Measurements from ENCODE around the gene POLA2.

The POLA2 gene, protein sequence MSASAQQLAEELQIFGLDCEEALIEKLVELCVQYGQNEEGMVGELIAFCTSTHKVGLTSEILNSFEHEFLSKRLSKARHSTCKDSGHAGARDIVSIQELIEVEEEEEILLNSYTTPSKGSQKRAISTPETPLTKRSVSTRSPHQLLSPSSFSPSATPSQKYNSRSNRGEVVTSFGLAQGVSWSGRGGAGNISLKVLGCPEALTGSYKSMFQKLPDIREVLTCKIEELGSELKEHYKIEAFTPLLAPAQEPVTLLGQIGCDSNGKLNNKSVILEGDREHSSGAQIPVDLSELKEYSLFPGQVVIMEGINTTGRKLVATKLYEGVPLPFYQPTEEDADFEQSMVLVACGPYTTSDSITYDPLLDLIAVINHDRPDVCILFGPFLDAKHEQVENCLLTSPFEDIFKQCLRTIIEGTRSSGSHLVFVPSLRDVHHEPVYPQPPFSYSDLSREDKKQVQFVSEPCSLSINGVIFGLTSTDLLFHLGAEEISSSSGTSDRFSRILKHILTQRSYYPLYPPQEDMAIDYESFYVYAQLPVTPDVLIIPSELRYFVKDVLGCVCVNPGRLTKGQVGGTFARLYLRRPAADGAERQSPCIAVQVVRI

DNA sequence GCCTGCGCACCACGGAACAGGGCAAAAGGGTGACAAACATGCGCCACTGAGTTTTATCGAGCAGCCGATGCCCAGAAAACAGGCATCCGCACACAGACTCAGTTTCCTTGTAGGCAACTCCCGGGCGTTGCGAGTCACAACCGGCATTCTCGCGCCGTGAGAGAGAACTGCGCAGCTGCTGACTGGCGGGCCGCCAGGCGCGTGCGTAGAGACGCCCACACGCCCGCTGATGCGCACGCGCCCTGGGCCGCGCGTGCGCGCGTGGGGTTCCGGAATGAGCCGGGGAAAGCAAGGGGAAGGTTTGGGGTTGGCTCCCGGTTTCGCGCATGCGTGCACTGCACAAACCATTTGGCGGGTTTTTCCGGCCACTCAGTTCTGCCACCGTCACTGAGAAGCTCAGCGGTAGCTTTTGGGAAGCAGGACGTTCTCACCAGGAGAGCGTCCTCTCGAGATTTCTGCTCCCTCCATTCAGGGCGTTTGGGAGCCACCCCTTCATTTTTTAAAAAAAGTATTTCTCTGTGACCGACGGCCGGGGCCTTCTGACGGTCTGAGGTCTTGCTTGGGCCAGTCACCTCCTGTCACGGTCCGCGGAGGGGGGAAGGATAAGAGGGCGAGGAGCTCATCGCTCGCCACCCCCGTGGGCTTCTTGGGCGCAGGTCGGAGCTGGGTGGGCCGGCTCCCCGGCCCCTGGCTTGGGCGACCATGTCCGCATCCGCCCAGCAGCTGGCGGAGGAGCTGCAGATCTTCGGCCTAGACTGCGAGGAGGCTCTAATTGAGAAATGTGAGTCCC lies at the start of gene POLA2:
Gene POLA2, plus strand, starts transcription at position 372 of the 790 bp plus-strand sequence. Its CDS starts 331 bp downstream, at position 703.
- Histone ChIP-seq H3K27ac (ENCODE audit: low read length) (peak within 1 kb of the TSS; percentile 41), H3K4me3 (ENCODE audit: low read length) (peak within 1 kb of the TSS; percentile 99), H3K4me1 (ENCODE audit: insufficient read depth, low read length) (peaks cover 3% of the 10 kb centered on the region; the same call in 1 of the 2 replicates), H3K36me3 (ENCODE audit: insufficient read depth, low read depth, low read length) (peaks cover 20% of the 10 kb centered on the region; the same call in 1 of the 2 replicates), H3K9ac (ENCODE audit: low read depth, low read length) (peak within 1 kb of the TSS; percentile 94), H3K9me3 (ENCODE audit: insufficient read depth, low read depth, low read length) (no peaks in the 10 kb centered on the region), H3K27me3 (ENCODE audit: insufficient read depth, low read length) (no peaks in the 10 kb centered on the region)

DNA sequence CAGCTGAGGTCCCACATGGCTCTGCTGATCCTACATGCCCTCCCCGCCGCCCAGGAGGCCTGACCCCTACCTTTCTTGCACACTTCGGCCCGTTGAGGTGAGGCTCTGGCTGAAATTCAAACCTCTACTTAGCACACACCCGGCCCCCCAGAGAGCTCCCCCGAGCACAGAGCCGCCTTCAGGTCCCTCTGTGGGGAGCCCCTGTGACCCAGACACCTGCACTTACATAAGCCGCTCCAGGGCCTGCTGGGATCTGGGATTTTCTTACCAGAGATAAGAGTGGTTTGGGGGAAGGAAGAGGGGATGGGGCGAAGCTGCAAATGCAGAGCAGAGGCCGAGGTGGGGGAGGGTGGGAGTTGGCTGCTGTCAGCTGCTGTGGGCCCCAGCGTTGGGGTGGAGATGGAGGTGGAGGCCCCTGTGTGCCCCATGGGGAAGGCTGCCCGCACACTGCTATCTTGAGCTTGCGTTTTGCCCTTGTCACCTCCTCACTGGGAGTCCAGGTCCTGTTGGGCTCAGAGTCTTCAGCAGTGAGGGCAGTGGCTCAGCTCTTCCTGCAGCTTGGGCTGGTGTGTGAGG lies 49.4 kb upstream of the POLA2 start:
- Histone ChIP-seq H3K27ac (ENCODE audit: low read length) (peak overlapping the region; percentile 99), H3K36me3 (ENCODE audit: insufficient read depth, low read depth, low read length) (peaks cover 41% of the 10 kb centered on the region), H3K4me1 (ENCODE audit: insufficient read depth, low read length) (peaks cover 22% of the 10 kb centered on the region; the same call in 1 of the 2 replicates), H3K27me3 (ENCODE audit: insufficient read depth, low read length) (no peaks in the 10 kb centered on the region), H3K9me3 (ENCODE audit: insufficient read depth, low read depth, low read length) (no peaks in the 10 kb centered on the region), H3K9ac (ENCODE audit: low read depth, low read length) (peak overlapping the region; percentile 70; the same call in 1 of the 2 replicates), H3K4me3 (ENCODE audit: low read length) (no peak overlapping the region; the same call in 1 of the 2 replicates)

DNA sequence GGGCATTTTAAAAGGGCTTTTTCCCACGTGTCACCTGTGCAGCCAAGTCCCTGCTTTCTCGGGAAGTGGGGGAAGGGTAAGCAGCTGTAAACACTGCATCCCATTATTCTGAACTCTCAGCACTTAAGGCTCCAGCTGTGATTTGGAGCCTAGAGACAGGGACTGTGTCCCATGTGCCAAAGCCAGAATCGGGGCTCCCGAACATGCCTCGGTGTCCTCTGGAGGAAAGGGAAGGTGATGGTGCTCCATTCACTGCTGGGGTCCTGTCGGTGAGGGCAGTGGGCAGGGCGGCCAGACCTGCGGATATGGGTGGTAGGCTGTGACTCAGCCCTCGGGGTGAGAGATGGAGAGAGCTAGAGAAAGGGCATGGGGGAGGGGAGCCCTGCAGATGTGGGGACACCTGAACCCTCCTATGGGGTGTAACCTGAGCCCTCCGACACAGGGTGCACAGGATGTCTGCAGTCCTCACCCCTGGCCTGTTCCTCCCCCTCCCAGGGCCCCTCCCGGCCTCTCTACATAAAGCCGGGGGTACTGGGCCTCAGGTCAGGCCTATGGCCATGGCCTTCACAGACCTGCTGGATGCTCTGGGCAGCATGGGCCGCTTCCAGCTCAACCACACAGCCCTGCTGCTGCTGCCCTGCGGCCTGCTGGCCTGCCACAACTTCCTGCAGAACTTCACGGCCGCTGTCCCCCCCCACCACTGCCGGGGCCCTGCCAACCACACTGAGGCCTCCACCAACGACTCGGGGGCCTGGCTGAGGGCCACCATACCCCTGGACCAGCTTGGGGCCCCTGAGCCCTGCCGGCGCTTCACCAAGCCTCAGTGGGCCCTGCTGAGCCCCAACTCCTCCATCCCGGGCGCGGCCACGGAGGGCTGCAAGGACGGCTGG lies 48.2 kb upstream of the POLA2 start:
- peak overlapping the region; percentile 99 for H3K27ac ChIP-seq (ENCODE audit: low read length)
- H3K4me1 ChIP-seq (ENCODE audit: insufficient read depth, low read length) = peaks cover 22% of the 10 kb centered on the region; the same call in 1 of the 2 replicates
- H3K27me3 ChIP-seq (ENCODE audit: insufficient read depth, low read length) = no peaks in the 10 kb centered on the region
- peak overlapping the region; percentile 53; the same call in 1 of the 2 replicates for H3K4me3 ChIP-seq (ENCODE audit: low read length)
- peaks cover 31% of the 10 kb centered on the region for H3K36me3 ChIP-seq (ENCODE audit: insufficient read depth, low read depth, low read length)
- no peaks in the 10 kb centered on the region for H3K9me3 ChIP-seq (ENCODE audit: insufficient read depth, low read depth, low read length)
- peak overlapping the region; percentile 70 for H3K9ac ChIP-seq (ENCODE audit: low read depth, low read length)

DNA sequence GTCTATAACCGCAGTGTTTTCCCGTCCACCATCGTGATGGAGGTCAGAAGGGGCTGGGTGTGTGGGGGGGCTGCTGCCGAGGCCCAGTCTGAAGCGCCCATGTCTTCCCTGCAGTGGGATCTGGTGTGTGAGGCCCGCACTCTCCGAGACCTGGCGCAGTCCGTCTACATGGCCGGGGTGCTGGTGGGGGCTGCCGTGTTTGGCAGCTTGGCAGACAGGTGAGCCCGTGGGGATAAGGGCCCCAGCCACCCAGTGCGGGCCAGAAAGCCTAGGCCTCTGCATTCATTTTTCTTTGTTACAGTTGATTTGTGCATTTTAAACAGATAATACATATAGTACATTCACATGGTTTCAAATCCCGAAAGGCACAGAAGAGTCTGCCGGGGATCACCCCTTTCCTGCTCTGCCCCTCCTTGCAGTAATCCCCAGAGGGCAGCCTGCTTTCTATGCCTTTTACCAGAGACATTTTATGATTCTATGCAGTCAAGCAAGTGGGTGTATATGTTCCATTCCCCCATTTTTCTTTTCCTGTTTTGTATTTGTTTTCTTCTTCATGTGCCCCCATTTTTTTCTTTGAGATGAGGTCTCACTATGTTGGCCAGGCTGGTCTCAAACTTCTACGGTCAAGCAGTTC lies 47.4 kb upstream of the POLA2 start:
- Histone ChIP-seq H3K9ac (ENCODE audit: low read depth, low read length) (peak overlapping the region; percentile 70; the same call in 1 of the 2 replicates), H3K27me3 (ENCODE audit: insufficient read depth, low read length) (no peaks in the 10 kb centered on the region), H3K27ac (ENCODE audit: low read length) (peak overlapping the region; percentile 99), H3K36me3 (ENCODE audit: insufficient read depth, low read depth, low read length) (peaks cover 23% of the 10 kb centered on the region), H3K4me3 (ENCODE audit: low read length) (peak overlapping the region; percentile 46; the same call in 1 of the 2 replicates), H3K4me1 (ENCODE audit: insufficient read depth, low read length) (peaks cover 22% of the 10 kb centered on the region; the same call in 1 of the 2 replicates), H3K9me3 (ENCODE audit: insufficient read depth, low read depth, low read length) (no peaks in the 10 kb centered on the region)

DNA sequence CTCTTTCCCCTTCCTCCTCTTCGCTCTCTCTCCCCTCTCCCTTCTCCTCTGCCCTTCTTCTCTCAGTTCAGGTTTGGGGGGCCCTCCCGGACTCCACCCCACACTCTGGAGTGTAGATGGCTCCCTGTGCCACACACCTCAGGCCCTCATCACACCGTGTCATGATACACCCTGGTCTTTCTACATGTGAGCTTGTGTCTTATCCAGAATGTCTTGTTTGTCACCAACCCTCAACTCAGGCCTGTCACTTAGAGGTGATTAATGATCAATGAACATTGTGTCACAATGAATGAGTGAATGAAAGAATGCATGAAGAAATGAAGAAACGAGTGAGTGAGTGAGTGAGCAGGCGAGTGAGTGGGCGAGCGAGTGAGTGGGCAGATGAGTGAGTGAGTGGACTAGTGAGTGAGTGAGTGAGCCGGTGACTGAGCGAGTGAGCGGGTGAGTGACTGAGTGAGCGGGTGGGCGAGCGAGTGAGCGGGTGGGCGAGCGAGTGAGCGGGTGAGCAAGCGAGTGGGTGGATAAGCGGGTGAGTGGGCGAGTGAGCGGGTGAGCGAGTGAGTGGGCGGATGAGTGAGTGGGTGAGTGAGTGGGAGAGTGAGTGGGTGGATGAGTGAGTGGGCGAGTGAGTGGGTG lies 46.2 kb upstream of the POLA2 start:
- peak overlapping the region; percentile 7; the same call in 1 of the 2 replicates for H3K4me3 ChIP-seq (ENCODE audit: low read length)
- peaks cover 11% of the 10 kb centered on the region for H3K36me3 ChIP-seq (ENCODE audit: insufficient read depth, low read depth, low read length)
- no peaks in the 10 kb centered on the region for H3K9me3 ChIP-seq (ENCODE audit: insufficient read depth, low read depth, low read length)
- no peak overlapping the region for H3K27ac ChIP-seq (ENCODE audit: low read length)
- H3K27me3 ChIP-seq (ENCODE audit: insufficient read depth, low read length) = no peaks in the 10 kb centered on the region
- H3K9ac ChIP-seq (ENCODE audit: low read depth, low read length) = no peak overlapping the region
- peaks cover 22% of the 10 kb centered on the region; the same call in 1 of the 2 replicates for H3K4me1 ChIP-seq (ENCODE audit: insufficient read depth, low read length)

DNA sequence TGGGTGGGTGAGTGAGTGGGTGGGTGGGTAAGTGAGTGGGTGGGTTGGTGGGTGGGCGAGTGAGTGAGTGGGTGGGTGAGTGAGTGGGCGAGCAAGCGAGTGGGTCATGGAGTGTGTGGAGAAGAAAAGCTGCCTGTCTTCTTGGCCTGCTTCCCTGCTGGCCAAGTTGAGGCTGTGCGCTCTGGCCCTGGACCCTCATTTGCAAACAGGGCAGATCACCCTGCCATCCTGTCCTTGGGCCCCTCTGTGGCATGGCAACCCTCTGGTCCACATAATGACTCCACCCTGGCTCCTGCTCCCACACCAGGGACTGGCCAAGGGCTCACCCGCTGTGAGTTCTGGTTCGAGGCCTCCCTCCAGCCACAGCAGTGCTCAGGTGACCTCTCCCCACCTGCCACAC lies 44.9 kb upstream of the POLA2 start:
- Histone ChIP-seq H3K9ac (ENCODE audit: low read depth, low read length) (no peak overlapping the region), H3K4me3 (ENCODE audit: low read length) (no peak overlapping the region), H3K27me3 (ENCODE audit: insufficient read depth, low read length) (no peaks in the 10 kb centered on the region), H3K36me3 (ENCODE audit: insufficient read depth, low read depth, low read length) (no peaks in the 10 kb centered on the region; the same call in 1 of the 2 replicates), H3K9me3 (ENCODE audit: insufficient read depth, low read depth, low read length) (no peaks in the 10 kb centered on the region), H3K4me1 (ENCODE audit: insufficient read depth, low read length) (peaks cover 21% of the 10 kb centered on the region; the same call in 1 of the 2 replicates), H3K27ac (ENCODE audit: low read length) (no peak overlapping the region)

DNA sequence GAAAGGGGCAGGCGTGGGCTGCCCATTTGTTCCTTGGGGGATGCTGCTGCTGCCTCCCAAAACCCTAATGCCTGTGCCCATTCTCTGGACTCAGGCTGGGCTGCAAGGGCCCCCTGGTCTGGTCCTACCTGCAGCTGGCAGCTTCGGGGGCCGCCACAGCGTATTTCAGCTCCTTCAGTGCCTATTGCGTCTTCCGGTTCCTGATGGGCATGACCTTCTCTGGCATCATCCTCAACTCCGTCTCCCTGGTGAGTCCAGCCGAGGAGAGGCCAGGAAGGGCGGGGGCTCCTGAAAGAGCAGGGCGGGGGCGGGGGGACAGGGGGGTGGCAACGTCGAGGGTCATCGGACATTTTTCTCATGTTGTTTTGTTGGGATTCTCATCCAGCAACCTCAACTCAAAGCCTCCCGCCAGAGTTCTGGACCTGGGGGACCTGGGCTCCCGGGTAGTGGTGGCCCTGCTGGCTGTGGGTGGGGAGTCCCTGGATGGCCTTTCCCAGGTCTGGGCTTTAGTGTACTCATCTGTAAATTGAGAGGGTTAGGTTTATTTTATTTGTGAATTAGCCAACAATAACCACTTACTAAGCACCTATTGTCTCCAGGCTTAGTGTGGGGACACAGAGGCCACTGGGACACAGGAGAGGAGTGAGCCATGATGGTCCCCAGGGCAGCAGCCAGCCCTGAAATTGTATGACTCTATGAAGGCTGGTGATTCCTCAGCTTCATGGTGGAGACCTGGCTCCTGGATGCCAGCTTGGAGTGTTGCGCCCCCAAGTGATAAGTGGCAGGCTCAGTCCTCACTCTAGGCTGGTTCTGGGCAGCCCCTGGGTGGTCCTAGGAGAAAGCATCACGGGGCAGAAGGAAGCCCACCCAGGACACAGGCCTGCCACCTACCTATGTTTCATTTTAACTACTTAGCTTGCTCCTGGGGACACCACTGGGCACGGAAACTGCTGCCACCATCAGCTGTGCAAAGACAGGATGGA lies 44.0 kb upstream of the POLA2 start:
- Histone ChIP-seq H3K4me1 (ENCODE audit: insufficient read depth, low read length) (peaks cover 12% of the 10 kb centered on the region; the same call in 1 of the 2 replicates), H3K4me3 (ENCODE audit: low read length) (no peak overlapping the region), H3K36me3 (ENCODE audit: insufficient read depth, low read depth, low read length) (no peaks in the 10 kb centered on the region), H3K9me3 (ENCODE audit: insufficient read depth, low read depth, low read length) (no peaks in the 10 kb centered on the region), H3K27ac (ENCODE audit: low read length) (no peak overlapping the region), H3K9ac (ENCODE audit: low read depth, low read length) (no peak overlapping the region), H3K27me3 (ENCODE audit: insufficient read depth, low read length) (no peaks in the 10 kb centered on the region)

DNA sequence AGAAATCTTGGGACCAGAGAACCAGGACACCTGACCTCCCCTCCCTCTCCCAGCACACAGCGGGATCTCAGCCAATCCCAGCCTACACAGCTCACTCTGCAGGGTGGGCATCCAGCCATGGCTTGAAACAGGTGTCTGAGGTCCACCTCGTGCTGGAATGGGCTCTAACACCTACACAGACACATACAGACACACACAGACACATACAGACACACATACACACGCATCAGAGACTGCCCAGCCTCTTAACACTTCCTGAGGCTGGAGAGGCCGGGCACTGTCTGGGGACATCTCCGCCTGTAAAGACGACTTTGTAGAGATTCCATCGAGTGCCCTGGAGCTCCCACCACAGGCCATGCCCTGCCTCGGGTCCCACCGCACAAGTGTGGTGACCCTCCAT lies 43.3 kb upstream of the POLA2 start:
- H3K27me3 ChIP-seq (ENCODE audit: insufficient read depth, low read length) = no peaks in the 10 kb centered on the region
- no peaks in the 10 kb centered on the region for H3K36me3 ChIP-seq (ENCODE audit: insufficient read depth, low read depth, low read length)
- H3K9ac ChIP-seq (ENCODE audit: low read depth, low read length) = no peak overlapping the region
- peaks cover 6% of the 10 kb centered on the region; the same call in 1 of the 2 replicates for H3K4me1 ChIP-seq (ENCODE audit: insufficient read depth, low read length)
- H3K9me3 ChIP-seq (ENCODE audit: insufficient read depth, low read depth, low read length) = no peaks in the 10 kb centered on the region
- H3K4me3 ChIP-seq (ENCODE audit: low read length) = no peak overlapping the region
- no peak overlapping the region for H3K27ac ChIP-seq (ENCODE audit: low read length)

DNA sequence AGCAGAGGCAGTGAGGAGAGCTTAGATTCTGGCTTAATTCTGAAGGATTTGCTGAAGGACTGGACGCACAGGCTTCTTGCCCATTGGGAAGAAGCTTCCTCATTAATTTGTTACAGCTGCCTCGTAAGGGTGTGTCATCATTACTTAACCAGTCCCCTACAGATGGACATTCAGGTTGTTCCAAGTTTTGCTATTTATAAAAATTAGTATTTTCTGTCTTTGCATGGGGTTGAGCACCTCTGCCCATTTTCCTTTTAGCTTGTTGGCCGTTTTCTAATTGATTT lies 41.9 kb upstream of the POLA2 start:
- Histone ChIP-seq H3K9ac (ENCODE audit: low read depth, low read length) (no peak overlapping the region), H3K4me1 (ENCODE audit: insufficient read depth, low read length) (peaks cover 3% of the 10 kb centered on the region), H3K36me3 (ENCODE audit: insufficient read depth, low read depth, low read length) (no peaks in the 10 kb centered on the region), H3K27ac (ENCODE audit: low read length) (no peak overlapping the region), H3K27me3 (ENCODE audit: insufficient read depth, low read length) (no peaks in the 10 kb centered on the region), H3K4me3 (ENCODE audit: low read length) (no peak overlapping the region), H3K9me3 (ENCODE audit: insufficient read depth, low read depth, low read length) (no peaks in the 10 kb centered on the region)
